T-helper 17 cell (primary cell): ENCODE measurements around the gene ABCC5. TPM values are rescaled to one million over a fixed set of nuclear protein-coding genes. Genes with fewer than 3 reads are reported as not detected.

Source experiments
- ATAC-seq: fragments of 150-1000 bp; cut with Tn5 transposase; 2 replicates; pipeline ENCODE4 v1.10.0; 2021; ENCODE audit warnings: mild to moderate bottlenecking, moderate library complexity
- DNase-seq, 3 donors: peaks; one replicate each; pipeline versions ENCODE4 v3.0.0 to v3.0.0-alpha.2; 2020 to 2021
- H3K9me3 ChIP-seq: one replicate; pipeline ENCODE4 v1.7.0; 2013; ENCODE audit warnings: low read length, mild to moderate bottlenecking; ENCODE audit not compliant: control insufficient read depth, poor library complexity, severe bottlenecking
- H3K27ac Mint-ChIP-seq: one replicate; pipeline ENCODE4 v1.8.0; 2022; ENCODE audit warnings: mild to moderate bottlenecking, moderate library complexity, mixed read lengths
- H3K27me3 Mint-ChIP-seq: one replicate; pipeline ENCODE4 v1.8.0; 2022; ENCODE audit warnings: mixed read lengths
- H3K36me3 Mint-ChIP-seq: one replicate; pipeline ENCODE4 v1.8.0; 2022; ENCODE audit warnings: low read depth, mixed read lengths
- H3K4me1 Mint-ChIP-seq: one replicate; pipeline ENCODE4 v1.8.0; 2022; ENCODE audit warnings: mild to moderate bottlenecking, mixed read lengths
- H3K4me3 Mint-ChIP-seq: one replicate; pipeline ENCODE4 v1.8.0; 2022; ENCODE audit warnings: mild to moderate bottlenecking, moderate library complexity, mixed read lengths
- total RNA-seq, 4 donors: library from RNA in 2 of 4; stranded (reverse) in 2 of 4; gene quantifications; one replicate each; pipeline ENCODE4 v1.2.3 and lab custom pipeline; 2022 to 2026

ABCC5 gene
- total RNA-seq, 2 donors from 2014 or later: 17.5 to 17.6 TPM

DNA sequence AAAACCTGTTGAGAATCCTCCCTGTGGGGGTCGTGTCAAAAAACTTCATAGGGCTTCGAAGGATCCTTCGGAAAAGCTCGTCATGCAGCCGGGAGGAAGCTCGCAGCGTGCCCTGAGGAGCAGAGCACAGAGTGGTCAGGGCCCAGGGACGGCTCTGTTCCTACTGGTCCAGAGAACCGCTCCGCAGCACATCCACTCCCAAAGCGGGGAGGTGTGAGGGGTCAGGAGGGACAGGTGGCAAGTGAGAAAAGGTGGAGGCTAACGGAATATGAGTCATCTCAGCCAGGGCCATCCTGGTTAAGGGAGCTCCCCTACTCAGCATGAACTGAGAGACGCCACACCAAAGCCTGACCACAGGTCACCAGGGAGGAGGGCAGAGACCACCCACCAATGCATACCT, 66.2 kb downstream of the ABCC5 start:
- H3K4me3 Mint-ChIP-seq: no peak overlapping the region
- no peaks in the 10 kb centered on the region for H3K27me3 Mint-ChIP-seq
- H3K4me1 Mint-ChIP-seq: no peaks in the 10 kb centered on the region
- peaks cover 7% of the 10 kb centered on the region for H3K36me3 Mint-ChIP-seq
- no peak for ATAC-seq
- no peaks in the 10 kb centered on the region for H3K9me3 ChIP-seq
- DNase-seq: no peak
- no peak overlapping the region for H3K27ac Mint-ChIP-seq

- no peaks in the 10 kb centered on the region for H3K4me1 Mint-ChIP-seq
- DNase-seq (no peak), ATAC-seq (no peak)
- no peaks in the 10 kb centered on the region for H3K9me3 ChIP-seq
- peaks cover 7% of the 10 kb centered on the region for H3K36me3 Mint-ChIP-seq
- H3K4me3 Mint-ChIP-seq: no peak overlapping the region
- H3K27ac Mint-ChIP-seq: no peak overlapping the region
- H3K27me3 Mint-ChIP-seq: no peaks in the 10 kb centered on the region
Measured at GRCh38 chr3:183949690-183950089, 68.0 kb downstream of the ABCC5 start.

- H3K36me3 Mint-ChIP-seq: no peaks in the 10 kb centered on the region
Measured at GRCh38 chr3:183946037-183946436, 71.6 kb downstream of the ABCC5 start.

GRCh38 chr3:183944775-183945174, 72.9 kb downstream of the ABCC5 start:
- no peak overlapping the region for H3K27ac Mint-ChIP-seq
- no peaks in the 10 kb centered on the region for H3K36me3 Mint-ChIP-seq
- H3K9me3 ChIP-seq: no peaks in the 10 kb centered on the region
- H3K4me1 Mint-ChIP-seq: no peaks in the 10 kb centered on the region
- ATAC-seq (no peak), DNase-seq (no peak)
- H3K4me3 Mint-ChIP-seq: no peak overlapping the region
- H3K27me3 Mint-ChIP-seq: no peaks in the 10 kb centered on the region

More at GRCh38 chr3:183946037-183946436, 71.6 kb downstream of the ABCC5 start:
- no peak overlapping the region for H3K27ac Mint-ChIP-seq
- H3K27me3 Mint-ChIP-seq: no peaks in the 10 kb centered on the region
- no peaks in the 10 kb centered on the region for H3K4me1 Mint-ChIP-seq
- no peak overlapping the region for H3K4me3 Mint-ChIP-seq
- ATAC-seq: no peak
- no peaks in the 10 kb centered on the region for H3K9me3 ChIP-seq
- no peak for DNase-seq

DNA sequence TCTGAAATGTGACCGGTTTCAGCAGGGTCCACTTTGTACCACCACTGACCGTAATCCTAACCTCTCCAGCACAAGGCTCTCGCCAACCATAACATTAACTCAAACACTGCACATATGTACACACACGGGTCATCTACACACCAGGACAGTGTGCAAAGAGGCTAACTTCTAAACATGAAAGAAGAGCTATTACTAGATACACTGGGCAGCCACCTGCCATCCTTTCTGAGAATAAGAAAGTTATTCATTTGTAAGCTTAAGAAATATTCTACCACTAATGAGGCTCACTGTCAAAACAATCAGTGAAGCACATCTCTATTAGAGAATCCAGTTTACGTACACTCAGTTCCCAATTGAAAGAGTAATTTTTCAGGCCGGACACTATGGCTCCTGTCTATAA, 73.9 kb downstream of the ABCC5 start:
- no peak overlapping the region for H3K4me3 Mint-ChIP-seq

DNA sequence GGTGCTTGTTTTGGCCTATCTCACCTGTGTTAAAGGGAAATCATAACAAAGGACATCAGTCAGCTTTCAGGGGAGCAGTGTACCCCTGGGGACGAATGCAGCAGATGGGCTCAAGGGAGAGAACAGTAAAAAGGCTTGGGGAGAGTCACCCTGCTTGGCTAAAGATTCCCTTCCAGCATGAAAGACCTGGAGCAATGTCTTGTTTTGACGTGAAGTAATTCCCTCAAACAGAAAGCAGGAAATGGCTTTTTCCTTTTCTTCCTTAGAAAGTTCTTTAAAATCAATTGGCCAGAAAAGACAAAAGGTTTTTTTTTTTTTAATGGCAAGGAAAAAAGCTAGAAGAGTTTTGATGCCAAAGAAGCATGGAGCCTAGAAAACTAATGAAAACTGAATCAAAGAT, 76.5 kb downstream of the ABCC5 start:
- H3K36me3 Mint-ChIP-seq: no peaks in the 10 kb centered on the region
- no peak for ATAC-seq
- no peak overlapping the region for H3K4me3 Mint-ChIP-seq
- H3K9me3 ChIP-seq: no peaks in the 10 kb centered on the region
- DNase-seq: no peak
- H3K4me1 Mint-ChIP-seq: no peaks in the 10 kb centered on the region
- no peaks in the 10 kb centered on the region for H3K27me3 Mint-ChIP-seq
- H3K27ac Mint-ChIP-seq: no peak overlapping the region

More for the DNA sequence above, 73.9 kb downstream of the ABCC5 start:
- Mint-ChIP-seq H3K4me1 (no peaks in the 10 kb centered on the region), H3K27me3 (no peaks in the 10 kb centered on the region), H3K36me3 (no peaks in the 10 kb centered on the region), H3K27ac (no peak overlapping the region)
- no peaks in the 10 kb centered on the region for H3K9me3 ChIP-seq
- ATAC-seq: no peak
- DNase-seq: no peak

- H3K9me3 ChIP-seq: no peaks in the 10 kb centered on the region
- DNase-seq: no peak
- no peak for ATAC-seq
- H3K27ac Mint-ChIP-seq: no peak overlapping the region
- H3K27me3 Mint-ChIP-seq: no peaks in the 10 kb centered on the region
- no peak overlapping the region for H3K4me3 Mint-ChIP-seq
- peaks cover 2% of the 10 kb centered on the region for H3K4me1 Mint-ChIP-seq
- H3K36me3 Mint-ChIP-seq: no peaks in the 10 kb centered on the region
Measured at GRCh38 chr3:183937601-183938286, 79.9 kb downstream of the ABCC5 start.

GRCh38 chr3:183933160-183933559, 84.5 kb downstream of the ABCC5 start:
- peaks cover 4% of the 10 kb centered on the region for H3K36me3 Mint-ChIP-seq
- H3K4me3 Mint-ChIP-seq: no peak overlapping the region
- H3K27ac Mint-ChIP-seq: no peak overlapping the region
- peaks cover 2% of the 10 kb centered on the region for H3K4me1 Mint-ChIP-seq
- no peaks in the 10 kb centered on the region for H3K9me3 ChIP-seq
- ATAC-seq (no peak), DNase-seq (no peak)
- H3K27me3 Mint-ChIP-seq: no peaks in the 10 kb centered on the region

DNA sequence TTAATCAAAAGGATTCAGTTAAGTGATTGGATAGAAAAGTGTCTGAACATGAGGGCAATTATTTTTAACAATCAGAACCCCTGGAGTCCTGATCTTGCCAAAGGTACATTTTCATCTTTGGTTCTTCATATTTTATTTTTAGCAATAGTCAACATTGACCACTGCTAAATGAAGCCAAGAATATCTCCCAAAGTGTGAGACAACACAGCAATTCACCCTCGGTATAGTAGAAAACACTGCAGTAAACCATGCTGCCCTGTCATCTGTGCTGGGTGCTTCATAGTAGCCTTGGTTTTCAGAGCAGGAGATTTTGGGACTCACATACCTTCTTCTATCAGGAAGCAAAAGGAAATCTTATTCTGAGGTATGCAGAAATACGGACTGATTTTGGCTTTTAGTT, 85.8 kb downstream of the ABCC5 start:
- Mint-ChIP-seq H3K4me1 (peaks cover 2% of the 10 kb centered on the region), H3K4me3 (no peak overlapping the region), H3K27me3 (no peaks in the 10 kb centered on the region), H3K36me3 (peaks cover 4% of the 10 kb centered on the region), H3K27ac (no peak overlapping the region)
- H3K9me3 ChIP-seq: no peaks in the 10 kb centered on the region
- ATAC-seq (no peak), DNase-seq (no peak)

DNA sequence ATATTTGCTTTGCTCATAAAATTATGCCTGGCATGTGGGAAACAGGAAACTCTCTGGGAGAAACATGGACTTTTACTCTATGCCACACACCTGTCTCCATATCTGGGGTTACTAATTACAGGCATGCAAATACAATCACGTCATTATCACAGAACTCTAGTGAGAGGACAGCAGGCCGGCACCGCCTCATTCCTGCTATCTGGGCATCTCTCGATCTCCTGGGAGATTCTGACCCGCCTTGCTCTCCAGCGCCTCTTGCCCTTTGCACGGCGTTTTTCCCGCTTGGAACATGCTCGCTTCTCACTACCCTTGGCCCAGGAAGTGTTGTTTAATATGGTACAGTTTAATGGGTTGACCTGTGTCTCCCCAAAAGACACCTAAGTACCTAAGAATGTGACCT, 87.6 kb downstream of the ABCC5 start:
- no peak overlapping the region for H3K27ac Mint-ChIP-seq
- H3K9me3 ChIP-seq: no peaks in the 10 kb centered on the region
- H3K36me3 Mint-ChIP-seq: peaks cover 4% of the 10 kb centered on the region
- H3K4me1 Mint-ChIP-seq: peaks cover 2% of the 10 kb centered on the region
- no peak overlapping the region for H3K4me3 Mint-ChIP-seq
- ATAC-seq (no peak), DNase-seq (no peak)
- no peaks in the 10 kb centered on the region for H3K27me3 Mint-ChIP-seq

GRCh38 chr3:183927059-183927458, 90.6 kb downstream of the ABCC5 start:
- Mint-ChIP-seq H3K4me1 (peaks cover 4% of the 10 kb centered on the region), H3K36me3 (peaks cover 9% of the 10 kb centered on the region), H3K27me3 (no peaks in the 10 kb centered on the region), H3K27ac (peak overlapping the region; percentile 14), H3K4me3 (no peak overlapping the region)
- DNase-seq: no peak
- no peak for ATAC-seq
- H3K9me3 ChIP-seq: no peaks in the 10 kb centered on the region

GRCh38 chr3:183924956-183925355, 92.7 kb downstream of the ABCC5 start:
- H3K4me3 Mint-ChIP-seq: no peak overlapping the region

GRCh38 chr3:183924543-183924942, 93.1 kb downstream of the ABCC5 start:
- DNase-seq: no peak
- H3K9me3 ChIP-seq: no peaks in the 10 kb centered on the region
- H3K36me3 Mint-ChIP-seq: peaks cover 8% of the 10 kb centered on the region
- ATAC-seq: no peak
- H3K4me3 Mint-ChIP-seq: no peak overlapping the region
- H3K27me3 Mint-ChIP-seq: no peaks in the 10 kb centered on the region
- peaks cover 4% of the 10 kb centered on the region for H3K4me1 Mint-ChIP-seq
- H3K27ac Mint-ChIP-seq: no peak overlapping the region

More at GRCh38 chr3:183924956-183925355, 92.7 kb downstream of the ABCC5 start:
- H3K9me3 ChIP-seq: no peaks in the 10 kb centered on the region
- Mint-ChIP-seq H3K27me3 (no peaks in the 10 kb centered on the region), H3K4me1 (peaks cover 4% of the 10 kb centered on the region), H3K36me3 (peaks cover 8% of the 10 kb centered on the region), H3K27ac (no peak overlapping the region)
- no peak for ATAC-seq
- no peak for DNase-seq

GRCh38 chr3:183922421-183922820, 95.3 kb downstream of the ABCC5 start:
- ATAC-seq (no peak), DNase-seq (no peak)
- no peaks in the 10 kb centered on the region for H3K9me3 ChIP-seq
- peaks cover 8% of the 10 kb centered on the region for H3K36me3 Mint-ChIP-seq
- H3K4me1 Mint-ChIP-seq: peaks cover 4% of the 10 kb centered on the region
- H3K4me3 Mint-ChIP-seq: no peak overlapping the region
- no peak overlapping the region for H3K27ac Mint-ChIP-seq
- no peaks in the 10 kb centered on the region for H3K27me3 Mint-ChIP-seq
